ENCODE data around the gene PPM1D.
"Not testable (repeated sequence)": the region's sequence is repeated elsewhere in the genome, so short reads cannot be mapped to it uniquely, and the experiment has no call there.

PPM1D gene

GRCh38 chr17:60594170-60594569, 5.8 kb upstream of the PPM1D start:
- not testable (repeated sequence) for DNase-seq

GRCh38 chr17:60594734-60595133, 5.3 kb upstream of the PPM1D start:
- DNase-seq = no peak

GRCh38 chr17:60597297-60597696, 2.7 kb upstream of the PPM1D start:
- no peak for DNase-seq

- DNase-seq = no peak
These were observed 1.8 kb upstream of the PPM1D start for GRCh38 chr17:60598001-60598736.

GRCh38 chr17:60599220-60599619, 773 bp upstream of the PPM1D start:
- DNase-seq = no peak

GRCh38 chr17:60600490-60601446, 775 bp downstream of the PPM1D start:
- DNase-seq = peak; percentile 67

- peak; percentile 60 for DNase-seq
These were observed 1.7 kb downstream of the PPM1D start for GRCh38 chr17:60601447-60602384.

- DNase-seq = no peak
These were observed 2.4 kb downstream of the PPM1D start for GRCh38 chr17:60602385-60602742.

- no peak for DNase-seq
These were observed 2.9 kb downstream of the PPM1D start for GRCh38 chr17:60602871-60603270.

GRCh38 chr17:60603477-60603876, 3.5 kb downstream of the PPM1D start:
- DNase-seq = not testable (repeated sequence)

GRCh38 chr17:60604686-60605334, 4.8 kb downstream of the PPM1D start:
- no peak for DNase-seq

GRCh38 chr17:60606036-60606435, 6.0 kb downstream of the PPM1D start:
- no peak for DNase-seq

GRCh38 chr17:60610473-60610872, 10.5 kb downstream of the PPM1D start:
- no peak for DNase-seq

- DNase-seq = not testable (repeated sequence)
These were observed 11.3 kb downstream of the PPM1D start for GRCh38 chr17:60611321-60611720.

GRCh38 chr17:60613325-60613724, 13.3 kb downstream of the PPM1D start:
- DNase-seq = no peak

GRCh38 chr17:60613796-60614195, 13.8 kb downstream of the PPM1D start:
- not testable (repeated sequence) for DNase-seq

GRCh38 chr17:60614247-60614646, 14.3 kb downstream of the PPM1D start:
- not testable (repeated sequence) for DNase-seq

- no peak for DNase-seq
These were observed 15.1 kb downstream of the PPM1D start for GRCh38 chr17:60615108-60615507.

GRCh38 chr17:60615840-60616239, 15.8 kb downstream of the PPM1D start:
- no peak for DNase-seq

GRCh38 chr17:60618080-60618479, 18.1 kb downstream of the PPM1D start:
- DNase-seq = no peak

GRCh38 chr17:60618854-60619526, 19.0 kb downstream of the PPM1D start:
- DNase-seq = no peak

GRCh38 chr17:60622961-60623360, 23.0 kb downstream of the PPM1D start:
- no peak for DNase-seq
